ENCODE measurements around the gene CYS1.

- no peak for TF ChIP-seq RAD21 (conservative IDR thresholded peaks at IDR 0.05)
- TF ChIP-seq CTCF (IDR thresholded peaks at IDR 0.05; ENCODE audit: poor library complexity, severe bottlenecking): no peak
- no peak for TF ChIP-seq POLR2AphosphoS5 (IDR thresholded peaks at IDR 0.05)
- no peak for TF ChIP-seq EZH2 (IDR thresholded peaks at IDR 0.05; ENCODE audit: borderline replicate concordance, insufficient read depth, low read length, poor library complexity, severe bottlenecking)
- TF ChIP-seq EP300 (conservative IDR thresholded peaks at IDR 0.05; ENCODE audit: poor library complexity, severe bottlenecking): no peak
Measured at GRCh38 chr2:10019174-10019573, 61.0 kb downstream of the CYS1 start.

All from neural cell (in vitro differentiated cells).